GM12892 (cell line): ENCODE data around the gene OBSCN.

Experiments used
- DNase-seq: peaks from one replicate; pipeline ENCODE4 v3.0.0; 2011; ENCODE audit not compliant: insufficient read length
- FAIRE-seq: peaks from 2 replicates; lab custom pipeline; 2011; peaks lifted over from hg19 to GRCh38; lab: Jason Lieb, UNC
- POLR2A ChIP-seq: IDR thresholded peaks from 2 replicates; pipeline ENCODE4 v1.6.1; 2011; ENCODE audit warnings: low read depth, low read length, control low read depth
- POLR2AphosphoS5 ChIP-seq: IDR thresholded peaks from 2 replicates; pipeline ENCODE4 v1.6.1; 2011; ENCODE audit warnings: low read depth, low read length, control low read depth
- TAF1 ChIP-seq: IDR thresholded peaks from 2 replicates; pipeline ENCODE4 v1.6.1; 2011; ENCODE audit warnings: low read depth, mild to moderate bottlenecking, control low read depth, low read length, borderline replicate concordance

OBSCN gene

GRCh38 chr1:228210076-228210651 is 2.3 kb downstream of the OBSCN start:
- TF ChIP-seq TAF1 = no peak
- FAIRE-seq (no peak), DNase-seq (no peak)

- TF ChIP-seq TAF1 = no peak
- no peak for TF ChIP-seq POLR2A
- no peak for TF ChIP-seq POLR2AphosphoS5
- FAIRE-seq = no peak
- DNase-seq = no peak
These were observed 3.1 kb downstream of the OBSCN start for GRCh38 chr1:228210712-228211530.

- FAIRE-seq (no peak), DNase-seq (no peak)
- TF ChIP-seq POLR2A (no peak), TAF1 (no peak), POLR2AphosphoS5 (no peak)
These were observed 3.9 kb downstream of the OBSCN start for GRCh38 chr1:228211531-228212414.

- no peak for FAIRE-seq
- TF ChIP-seq POLR2AphosphoS5 (no peak), POLR2A (no peak), TAF1 (no peak)
These were observed 4.6 kb downstream of the OBSCN start for GRCh38 chr1:228212415-228212965.

GRCh38 chr1:228212966-228213844 is 5.4 kb downstream of the OBSCN start:
- FAIRE-seq = no peak
- peak; percentile 87 for DNase-seq
- no peak for TF ChIP-seq POLR2A
- no peak for TF ChIP-seq POLR2AphosphoS5
- no peak for TF ChIP-seq TAF1

More at GRCh38 chr1:228212415-228212965, 4.6 kb downstream of the OBSCN start:
- no peak for DNase-seq

GRCh38 chr1:228213917-228214808 is 6.3 kb downstream of the OBSCN start:
- no peak for TF ChIP-seq POLR2A
- no peak for TF ChIP-seq TAF1
- no peak for TF ChIP-seq POLR2AphosphoS5
- DNase-seq = no peak
- FAIRE-seq = no peak

GRCh38 chr1:228214921-228215662 is 7.2 kb downstream of the OBSCN start:
- no peak for DNase-seq
- FAIRE-seq = no peak
- TF ChIP-seq TAF1 = no peak
- no peak for TF ChIP-seq POLR2A
- TF ChIP-seq POLR2AphosphoS5 = no peak

GRCh38 chr1:228215663-228216116 is 7.8 kb downstream of the OBSCN start:
- DNase-seq (no peak), FAIRE-seq (no peak)
- TF ChIP-seq POLR2AphosphoS5 (no peak), POLR2A (no peak), TAF1 (no peak)
